Fibroblast of lung (primary cell): ENCODE measurements around the gene PACS2.

Experiments used
- EZH2 ChIP-seq: IDR thresholded peaks from 2 replicates; pipeline ENCODE4 v1.5.1; 2012; ENCODE audit warnings: low read length, control low read depth, mild to moderate bottlenecking; ENCODE audit errors: missing control alignments
- TF ChIP-seq, protein P1 (sequence below), 2 donors: IDR thresholded peaks in 1 of 2; conservative IDR thresholded peaks in 1 of 2; 1 replicate in 1 of 2; 2 replicates in 1 of 2; pipeline ENCODE4 v1.5.1; 2011 to 2012; ENCODE audit warnings: low read length in 2 of 2, control low read depth in 1 of 2, inconsistent platforms in 1 of 2, low read depth in 1 of 2, mild to moderate bottlenecking in 1 of 2

- TF ChIP-seq, protein P1, sequence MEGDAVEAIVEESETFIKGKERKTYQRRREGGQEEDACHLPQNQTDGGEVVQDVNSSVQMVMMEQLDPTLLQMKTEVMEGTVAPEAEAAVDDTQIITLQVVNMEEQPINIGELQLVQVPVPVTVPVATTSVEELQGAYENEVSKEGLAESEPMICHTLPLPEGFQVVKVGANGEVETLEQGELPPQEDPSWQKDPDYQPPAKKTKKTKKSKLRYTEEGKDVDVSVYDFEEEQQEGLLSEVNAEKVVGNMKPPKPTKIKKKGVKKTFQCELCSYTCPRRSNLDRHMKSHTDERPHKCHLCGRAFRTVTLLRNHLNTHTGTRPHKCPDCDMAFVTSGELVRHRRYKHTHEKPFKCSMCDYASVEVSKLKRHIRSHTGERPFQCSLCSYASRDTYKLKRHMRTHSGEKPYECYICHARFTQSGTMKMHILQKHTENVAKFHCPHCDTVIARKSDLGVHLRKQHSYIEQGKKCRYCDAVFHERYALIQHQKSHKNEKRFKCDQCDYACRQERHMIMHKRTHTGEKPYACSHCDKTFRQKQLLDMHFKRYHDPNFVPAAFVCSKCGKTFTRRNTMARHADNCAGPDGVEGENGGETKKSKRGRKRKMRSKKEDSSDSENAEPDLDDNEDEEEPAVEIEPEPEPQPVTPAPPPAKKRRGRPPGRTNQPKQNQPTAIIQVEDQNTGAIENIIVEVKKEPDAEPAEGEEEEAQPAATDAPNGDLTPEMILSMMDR (conservative IDR thresholded peaks at IDR 0.05 in 1 of 2, IDR thresholded peaks at IDR 0.05 in 1 of 2; ENCODE audit: low read depth in 1 of 2, low read length in 2 of 2), result no peak
- no peak for TF ChIP-seq EZH2
Measured at GRCh38 chr14:105303949-105304348, 10.6 kb upstream of the PACS2 start.
